B cell (primary cell): ENCODE data around the gene GALNT17. TPM values are rescaled to one million over a fixed set of nuclear protein-coding genes. Genes with fewer than 3 reads are reported as not detected.

Source experiments
- ATAC-seq: fragments of 200-7000 bp; cut with Tn5 transposase; one replicate; pipeline ENCODE4 v1.10.0; 2021; ENCODE audit warnings: low read depth, mild to moderate bottlenecking, moderate number of reproducible peaks, moderate library complexity
- CTCF ChIA-PET: fragments of 350-600 bp; sonication (Branson Sonifier 250); formaldehyde crosslinking; loops from one replicate; lab custom pipeline; 2021; ENCODE audit warnings: antibody characterized with exemption, inconsistent platforms; lab: Charles Lee
- POLR2A ChIA-PET: fragments of 350-600 bp; sonication (Branson Sonifier 250); formaldehyde crosslinking; loops from one replicate; lab custom pipeline; 2021; ENCODE audit warnings: antibody characterized with exemption; lab: Charles Lee
- DNase-seq: peaks from one replicate; pipeline ENCODE4 v3.0.0; 2013
- H2AFZ ChIP-seq: 2 replicates; pipeline ENCODE4 v1.6.1; 2012; ENCODE audit warnings: mild to moderate bottlenecking, low read depth, low read length; ENCODE audit not compliant: insufficient read depth, poor library complexity, severe bottlenecking
- H3K27ac ChIP-seq, 2 donors: 1 replicate in 1 of 2; 2 replicates in 1 of 2; pipeline ENCODE4 v1.5.1; 2012 to 2013; ENCODE audit warnings: low read length in 2 of 2, mild to moderate bottlenecking in 2 of 2, moderate library complexity in 1 of 2
- H3K27me3 ChIP-seq, 4 experiments: fragments of 200-600 bp in 1 of 4; sonication (generic) in 1 of 4; replicated peaks in 1 of 4; 1 replicate in 2 of 4; 2 replicates in 2 of 4; pipeline versions ENCODE4 v1.6.1 to v1.7.0; 2013 to 2016; ENCODE audit warnings: low read length in 3 of 4, mild to moderate bottlenecking in 2 of 4, mixed read lengths in 1 of 4, moderate library complexity in 1 of 4; ENCODE audit not compliant: insufficient read depth in 4 of 4, control insufficient read depth in 3 of 4; ENCODE audit errors: control extremely low read depth in 1 of 4
- H3K36me3 ChIP-seq, 2 experiments: replicated peaks in 1 of 2; 1 replicate in 1 of 2; 2 replicates in 1 of 2; pipeline versions ENCODE4 v1.6.1 to v1.7.1; 2013; ENCODE audit warnings: low read length in 1 of 2; ENCODE audit not compliant: insufficient read depth in 2 of 2, control insufficient read depth in 1 of 2; ENCODE audit errors: control extremely low read depth in 1 of 2, extremely low read depth in 1 of 2
- H3K4me1 ChIP-seq, 2 donors: fragments of 200-600 bp in 1 of 2; sonication (generic) in 1 of 2; 1 replicate in 1 of 2; 2 replicates in 1 of 2; pipeline versions ENCODE4 v1.5.1 to v1.6.1; 2013 to 2017; ENCODE audit warnings: low read length in 2 of 2; ENCODE audit not compliant: control insufficient read depth in 2 of 2, insufficient read depth in 2 of 2
- H3K4me2 ChIP-seq: replicated peaks from 2 replicates; pipeline ENCODE3; 2012; ENCODE audit warnings: mild to moderate bottlenecking, low read depth, low read length; ENCODE audit not compliant: poor library complexity, severe bottlenecking
- H3K4me3 ChIP-seq, 5 experiments: fragments of 200-600 bp in 1 of 5; sonication (generic) in 1 of 5; 1 replicate in 3 of 5; 2 replicates in 2 of 5; pipeline versions ENCODE4 v1.5.1 to v1.7.0; 2011 to 2016; ENCODE audit warnings: low read length in 4 of 5, mild to moderate bottlenecking in 4 of 5, low read depth in 2 of 5, control low read depth in 1 of 5, moderate library complexity in 1 of 5; ENCODE audit not compliant: insufficient read depth in 1 of 5; ENCODE audit errors: control extremely low read depth in 1 of 5, extremely low read depth in 1 of 5
- H3K79me2 ChIP-seq: fragments of 200-600 bp; sonication (generic); one replicate; pipeline ENCODE4 v1.6.0; 2016; ENCODE audit warnings: low read length; ENCODE audit not compliant: control insufficient read depth, insufficient read depth
- H3K9ac ChIP-seq: fragments of 200-600 bp; sonication (generic); 2 replicates; pipeline ENCODE4 v1.6.1; 2017; ENCODE audit warnings: mild to moderate bottlenecking, low read length, moderate library complexity
- H3K9me3 ChIP-seq, 3 donors: one replicate each; pipeline versions ENCODE4 v1.6.1 to v1.7.1; 2013; ENCODE audit warnings: low read length in 2 of 3; ENCODE audit not compliant: control insufficient read depth in 2 of 3, insufficient read depth in 1 of 3; ENCODE audit errors: control extremely low read depth in 1 of 3
- H4K20me1 ChIP-seq: 2 replicates; pipeline ENCODE4 v1.6.0; 2012; ENCODE audit warnings: mild to moderate bottlenecking, low read length; ENCODE audit not compliant: insufficient read depth, control insufficient read depth, poor library complexity, severe bottlenecking
- H3K27ac Mint-ChIP-seq: one replicate; pipeline ENCODE4 v1.8.0; 2021; ENCODE audit warnings: mixed read lengths
- H3K27me3 Mint-ChIP-seq: one replicate; pipeline ENCODE4 v1.8.0; 2021; ENCODE audit warnings: mixed read lengths
- H3K4me1 Mint-ChIP-seq: one replicate; pipeline ENCODE4 v1.8.0; 2021; ENCODE audit warnings: mixed read lengths
- H3K4me3 Mint-ChIP-seq: one replicate; pipeline ENCODE4 v1.8.0; 2021; ENCODE audit warnings: mixed read lengths
- H3K9me3 Mint-ChIP-seq: one replicate; pipeline ENCODE4 v1.8.0; 2022; ENCODE audit warnings: mixed read lengths; ENCODE audit not compliant: insufficient read depth
- CTCF ChIP-seq: fragments of 200-600 bp; IDR thresholded peaks from one replicate; pipeline ENCODE4 v1.8.0; 2022; ENCODE audit warnings: antibody characterized with exemption, mild to moderate bottlenecking
- EZH2 ChIP-seq: IDR thresholded peaks from 2 replicates; pipeline ENCODE4 v1.6.1; 2012; ENCODE audit warnings: borderline replicate concordance, low read depth, mild to moderate bottlenecking, moderate library complexity, low read length; ENCODE audit not compliant: insufficient read depth, poor library complexity, severe bottlenecking
- WGBS: methylation state at CpG from one replicate; pipeline ENCODE4 v1.1.5; 2013; ENCODE audit warnings: missing lambda C conversion rate; ENCODE audit not compliant: insufficient coverage; 5-methylcytosine and 5-hydroxymethylcytosine counted together
- intact Hi-C: fragments of 100-400 bp; cut with micrococcal nuclease; formaldehyde crosslinking; loops from one replicate; pipeline ENCODE4 v1.10.0; 2022
- polyA plus RNA-seq: library from polyadenylated mRNA; depleted of rRNA; stranded (reverse); fragments of >200 nt; gene quantifications from 2 replicates; pipeline ENCODE4 v1.2.3, GENCODE V29; 2012
- total RNA-seq, 2 donors: library from RNA; stranded (reverse); fragments of 120-200 nt in 1 of 2; gene quantifications; 1 replicate in 1 of 2; 2 replicates in 1 of 2; pipeline versions ENCODE4 v1.2.3 to v1.2.4, GENCODE V29; 2013 to 2022

The GALNT17 gene
- total and polyA plus RNA-seq, 2 donors (not counting 1 experiment from before 2014, with no cell fraction given): not detected

GRCh38 chr7:71497256-71497946 lies 365.5 kb downstream of the GALNT17 start:
- Histone ChIP-seq H4K20me1 (no peaks in the 10 kb centered on the region), H2AFZ (no peak overlapping the region), H3K4me3 (no peak overlapping the region), H3K9me3 (peaks cover 0 to 10% (median 0%) of the 10 kb centered on the region in 3 donors), H3K27ac (no peak overlapping the region), H3K4me1 (no peaks in the 10 kb centered on the region), H3K79me2 (no peaks in the 10 kb centered on the region), H3K27me3 (no peaks in the 10 kb centered on the region), H3K9ac (no peak overlapping the region), H3K36me3 (no peaks in the 10 kb centered on the region), H3K4me2 (no peak overlapping the region)
- H3K4me3 Mint-ChIP-seq: no peak overlapping the region
- CTCF ChIA-PET: no interaction called here
- POLR2A ChIA-PET: no interaction called here
- H3K27me3 Mint-ChIP-seq: no peaks in the 10 kb centered on the region
- no peaks in the 10 kb centered on the region for H3K4me1 Mint-ChIP-seq
- H3K27ac Mint-ChIP-seq: no peak overlapping the region
- WGBS: 79% methylated on average over 5 of the region's 8 CpGs
- intact Hi-C loops: no loop called here
- no peak for DNase-seq
- H3K9me3 Mint-ChIP-seq: peaks cover 12% of the 10 kb centered on the region
- ATAC-seq: no peak
- no peak for TF ChIP-seq EZH2
- TF ChIP-seq CTCF: no peak

- Histone ChIP-seq H3K79me2 (no peaks in the 10 kb centered on the region), H3K36me3 (no peaks in the 10 kb centered on the region), H3K4me3 (no peak overlapping the region), H2AFZ (no peak overlapping the region), H3K27me3 (no peaks in the 10 kb centered on the region), H3K9ac (no peak overlapping the region), H3K27ac (no peak overlapping the region), H3K4me1 (no peaks in the 10 kb centered on the region), H3K4me2 (no peak overlapping the region), H3K9me3 (peaks cover 0 to 14% (median 0%) of the 10 kb centered on the region in 3 donors), H4K20me1 (no peaks in the 10 kb centered on the region)
- Mint-ChIP-seq H3K4me3 (no peak overlapping the region), H3K9me3 (peaks cover 12% of the 10 kb centered on the region), H3K27ac (no peak overlapping the region), H3K4me1 (no peaks in the 10 kb centered on the region), H3K27me3 (no peaks in the 10 kb centered on the region)
- 95% methylated on average over 2 of the region's 3 CpGs for WGBS
- ChIA-PET CTCF (no interaction called here), POLR2A (no interaction called here)
- TF ChIP-seq EZH2 (no peak), CTCF (no peak)
- intact Hi-C loops: no loop called here
- no peak for DNase-seq
- no peak for ATAC-seq
Measured at GRCh38 chr7:71498381-71498780, 366.4 kb downstream of the GALNT17 start.
